Measurements from ENCODE around the gene KATNA1.

Gene KATNA1

DNA sequence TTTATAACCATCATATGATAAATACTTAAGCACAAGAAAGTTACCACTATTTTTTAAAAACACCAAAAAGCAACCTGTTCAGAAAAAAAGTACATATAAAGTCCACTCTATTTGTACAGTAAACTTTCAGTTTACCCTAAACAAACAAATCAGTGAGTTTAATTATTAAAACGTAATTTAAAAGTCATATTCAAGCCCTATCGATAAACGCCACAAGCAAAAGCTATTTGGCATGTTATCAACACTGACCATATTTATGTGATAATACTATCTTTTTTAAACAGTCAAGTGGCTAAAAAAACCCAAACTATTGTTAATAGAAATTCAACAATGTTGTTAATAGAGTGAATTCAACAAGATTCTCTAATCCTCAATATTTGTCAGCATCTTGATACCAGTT, 1.9 kb downstream of the KATNA1 start:
- H3K79me2 ChIP-seq (ENCODE audit: insufficient read depth, low read length): peaks cover 63% of the 10 kb centered on the region
- no peak overlapping the region; the same call in 1 of the 2 replicates for H3K9ac ChIP-seq (ENCODE audit: low read length)
- peaks cover 10% of the 10 kb centered on the region; the same call in 1 of the 2 replicates for H3F3A ChIP-seq (ENCODE audit: insufficient read depth)
- H3K9me3 ChIP-seq (ENCODE audit: insufficient read depth, low read length): no peaks in the 10 kb centered on the region
- peak overlapping the region; percentile 89 for H3K4me2 ChIP-seq (ENCODE audit: low read depth, low read length, poor library complexity, severe bottlenecking)
- peak overlapping the region; percentile 6 for H3K4me3 ChIP-seq (ENCODE audit: insufficient read depth, low read length, poor library complexity, severe bottlenecking)
- no peak overlapping the region for H2AFZ ChIP-seq (ENCODE audit: low read depth, low read length, severe bottlenecking)
- H3K9me2 ChIP-seq (replicated peaks; ENCODE audit: insufficient read depth, low read length): no peaks in the 10 kb centered on the region
- no peaks in the 10 kb centered on the region for H3K27me3 ChIP-seq (ENCODE audit: low read length)
- TF ChIP-seq, protein P1, sequence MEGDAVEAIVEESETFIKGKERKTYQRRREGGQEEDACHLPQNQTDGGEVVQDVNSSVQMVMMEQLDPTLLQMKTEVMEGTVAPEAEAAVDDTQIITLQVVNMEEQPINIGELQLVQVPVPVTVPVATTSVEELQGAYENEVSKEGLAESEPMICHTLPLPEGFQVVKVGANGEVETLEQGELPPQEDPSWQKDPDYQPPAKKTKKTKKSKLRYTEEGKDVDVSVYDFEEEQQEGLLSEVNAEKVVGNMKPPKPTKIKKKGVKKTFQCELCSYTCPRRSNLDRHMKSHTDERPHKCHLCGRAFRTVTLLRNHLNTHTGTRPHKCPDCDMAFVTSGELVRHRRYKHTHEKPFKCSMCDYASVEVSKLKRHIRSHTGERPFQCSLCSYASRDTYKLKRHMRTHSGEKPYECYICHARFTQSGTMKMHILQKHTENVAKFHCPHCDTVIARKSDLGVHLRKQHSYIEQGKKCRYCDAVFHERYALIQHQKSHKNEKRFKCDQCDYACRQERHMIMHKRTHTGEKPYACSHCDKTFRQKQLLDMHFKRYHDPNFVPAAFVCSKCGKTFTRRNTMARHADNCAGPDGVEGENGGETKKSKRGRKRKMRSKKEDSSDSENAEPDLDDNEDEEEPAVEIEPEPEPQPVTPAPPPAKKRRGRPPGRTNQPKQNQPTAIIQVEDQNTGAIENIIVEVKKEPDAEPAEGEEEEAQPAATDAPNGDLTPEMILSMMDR (IDR thresholded peaks at IDR 0.05; ENCODE audit: insufficient read depth, low read length, poor library complexity, severe bottlenecking): no peak
- no peak for TF ChIP-seq EZH2phosphoT487 (conservative IDR thresholded peaks at IDR 0.05; ENCODE audit: low read length)
- no peak overlapping the region for H3K27ac ChIP-seq (ENCODE audit: low read depth, low read length)
- H3K36me3 ChIP-seq (ENCODE audit: low read length): no peaks in the 10 kb centered on the region
- no peaks in the 10 kb centered on the region for H4K20me1 ChIP-seq (ENCODE audit: low read depth, low read length)

GRCh38 chr6:149642829-149643580, 5.5 kb downstream of the KATNA1 start:
- H3K4me2 ChIP-seq (ENCODE audit: low read depth, low read length, poor library complexity, severe bottlenecking): no peak overlapping the region
- H3K27ac ChIP-seq (ENCODE audit: low read depth, low read length): no peak overlapping the region
- no peaks in the 10 kb centered on the region for H3K9me3 ChIP-seq (ENCODE audit: insufficient read depth, low read length)
- no peak overlapping the region for H2AFZ ChIP-seq (ENCODE audit: low read depth, low read length, severe bottlenecking)
- H3K9ac ChIP-seq (ENCODE audit: low read length): no peak overlapping the region
- no peaks in the 10 kb centered on the region for H3K27me3 ChIP-seq (ENCODE audit: low read length)
- H3K4me3 ChIP-seq (ENCODE audit: insufficient read depth, low read length, poor library complexity, severe bottlenecking): no peak overlapping the region
- H3K79me2 ChIP-seq (ENCODE audit: insufficient read depth, low read length): peaks cover 76% of the 10 kb centered on the region
- no peaks in the 10 kb centered on the region for H3K36me3 ChIP-seq (ENCODE audit: low read length)
- TF ChIP-seq, protein P1 (IDR thresholded peaks at IDR 0.05; ENCODE audit: insufficient read depth, low read length, poor library complexity, severe bottlenecking): no peak
- no peak for TF ChIP-seq EZH2phosphoT487 (conservative IDR thresholded peaks at IDR 0.05; ENCODE audit: low read length)
- H3F3A ChIP-seq (ENCODE audit: insufficient read depth): peaks cover 6% of the 10 kb centered on the region; the same call in 1 of the 2 replicates
- H3K9me2 ChIP-seq (replicated peaks; ENCODE audit: insufficient read depth, low read length): no peaks in the 10 kb centered on the region
- no peaks in the 10 kb centered on the region for H4K20me1 ChIP-seq (ENCODE audit: low read depth, low read length)

GRCh38 chr6:149636124-149636523, 12.4 kb downstream of the KATNA1 start:
- no peak for TF ChIP-seq EZH2phosphoT487 (conservative IDR thresholded peaks at IDR 0.05; ENCODE audit: low read length)
- TF ChIP-seq, protein P1 (IDR thresholded peaks at IDR 0.05; ENCODE audit: insufficient read depth, low read length, poor library complexity, severe bottlenecking): no peak
- Histone ChIP-seq H3K9ac (ENCODE audit: low read length) (no peak overlapping the region), H3K9me2 (replicated peaks; ENCODE audit: insufficient read depth, low read length) (no peaks in the 10 kb centered on the region), H3F3A (ENCODE audit: insufficient read depth) (no peaks in the 10 kb centered on the region), H3K27me3 (ENCODE audit: low read length) (no peaks in the 10 kb centered on the region), H3K4me3 (ENCODE audit: insufficient read depth, low read length, poor library complexity, severe bottlenecking) (no peak overlapping the region), H4K20me1 (ENCODE audit: low read depth, low read length) (no peaks in the 10 kb centered on the region), H3K79me2 (ENCODE audit: insufficient read depth, low read length) (peaks cover 17% of the 10 kb centered on the region), H2AFZ (ENCODE audit: low read depth, low read length, severe bottlenecking) (no peak overlapping the region), H3K36me3 (ENCODE audit: low read length) (peaks cover 4% of the 10 kb centered on the region; the same call in 1 of the 2 replicates), H3K9me3 (ENCODE audit: insufficient read depth, low read length) (no peaks in the 10 kb centered on the region), H3K27ac (ENCODE audit: low read depth, low read length) (no peak overlapping the region), H3K4me2 (ENCODE audit: low read depth, low read length, poor library complexity, severe bottlenecking) (no peak overlapping the region)
